ENCODE results near the gene GJC1.

GJC1 gene

DNA sequence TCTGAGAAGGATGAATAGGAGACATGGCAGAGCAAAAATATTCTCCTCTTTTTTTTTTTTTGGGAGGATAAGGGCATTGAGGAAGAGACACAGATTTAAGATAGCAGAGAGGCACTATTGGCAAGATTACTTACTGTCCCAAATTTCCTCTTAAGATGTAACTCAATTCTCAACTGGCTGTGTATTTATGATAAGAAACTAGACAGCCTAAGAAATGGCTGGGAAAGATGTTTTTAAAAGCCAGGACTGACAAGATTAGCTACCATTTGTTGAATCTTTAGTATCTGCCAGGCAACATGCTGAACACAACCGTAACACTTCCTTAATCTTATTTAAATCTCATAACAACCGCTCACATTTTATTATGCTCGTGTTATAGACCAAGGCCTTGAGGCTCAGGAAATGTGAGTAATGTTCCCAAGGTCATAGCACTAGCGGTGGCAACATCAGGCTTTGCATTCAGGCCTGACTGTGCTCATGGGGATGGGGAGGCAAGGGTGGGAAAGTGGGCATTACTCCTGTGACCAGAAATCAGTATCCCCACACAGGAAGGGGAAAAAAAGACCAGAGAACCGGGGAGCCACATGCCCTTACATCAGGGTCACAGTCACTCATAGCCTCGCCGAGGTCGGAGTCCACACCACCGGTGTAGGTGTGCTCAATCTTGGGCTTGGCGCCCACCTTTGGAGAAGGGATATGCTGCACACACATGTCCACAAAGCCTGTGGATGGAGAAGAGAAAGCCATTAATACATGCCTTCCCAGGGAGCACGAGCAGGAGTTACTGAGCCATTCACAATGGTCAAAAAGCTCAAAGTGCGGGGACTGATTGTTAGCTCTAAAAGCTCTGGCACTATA lies 33.2 kb upstream of the GJC1 start:
- no peak overlapping the region for H3K9ac ChIP-seq (ENCODE audit: low read length)
- H3K4me1 ChIP-seq (ENCODE audit: control insufficient read depth, insufficient read depth, low read length), result no peaks in the 10 kb centered on the region
- H3K4me3 ChIP-seq (ENCODE audit: low read length), result no peak overlapping the region
- peaks cover 77% of the 10 kb centered on the region for H3K36me3 ChIP-seq (ENCODE audit: control insufficient read depth, insufficient read depth, low read length, severe bottlenecking)
- no peaks in the 10 kb centered on the region for H3K27me3 ChIP-seq (replicated peaks; ENCODE audit: control insufficient read depth, insufficient read depth, low read length)
- H3K9me3 ChIP-seq (ENCODE audit: control insufficient read depth, low read length), result no peaks in the 10 kb centered on the region
- no peak for DNase-seq (ENCODE audit: low read depth)

DNA sequence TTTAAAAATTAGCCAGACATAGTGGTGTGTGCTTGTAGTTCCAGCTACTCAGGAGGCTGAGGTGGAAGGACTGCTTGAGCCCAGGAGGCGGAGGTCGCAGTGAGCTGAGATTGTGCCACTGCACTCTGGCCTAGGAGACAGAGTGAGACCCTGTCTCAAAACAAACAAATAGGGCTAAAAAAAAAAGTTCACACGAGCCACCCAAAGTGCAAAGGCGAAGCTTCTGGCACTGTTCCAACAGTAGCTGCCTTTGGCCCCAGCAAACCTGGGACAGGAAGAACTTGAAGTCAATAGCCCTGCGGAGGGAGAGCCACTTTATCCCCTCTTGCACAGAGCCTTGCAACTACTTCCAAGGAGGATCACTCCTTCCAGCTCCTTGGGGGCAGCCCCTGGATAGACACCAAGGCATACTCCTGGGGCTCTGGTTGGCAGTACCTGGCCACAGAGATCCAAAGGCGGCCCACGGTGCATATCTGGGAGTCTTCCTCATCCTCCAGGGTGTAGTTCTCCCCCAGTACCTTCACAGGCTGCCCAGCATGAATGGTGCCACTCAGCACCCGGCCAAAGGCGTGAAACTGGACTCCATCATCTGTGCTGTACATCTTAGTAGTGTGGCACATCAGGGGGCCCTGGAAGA lies 32.3 kb upstream of the GJC1 start:
- no peaks in the 10 kb centered on the region for H3K9me3 ChIP-seq (ENCODE audit: control insufficient read depth, low read length)
- H3K4me3 ChIP-seq (ENCODE audit: low read length), result no peak overlapping the region
- H3K4me1 ChIP-seq (ENCODE audit: control insufficient read depth, insufficient read depth, low read length), result no peaks in the 10 kb centered on the region
- peaks cover 77% of the 10 kb centered on the region for H3K36me3 ChIP-seq (ENCODE audit: control insufficient read depth, insufficient read depth, low read length, severe bottlenecking)
- H3K9ac ChIP-seq (ENCODE audit: low read length), result no peak overlapping the region
- H3K27me3 ChIP-seq (replicated peaks; ENCODE audit: control insufficient read depth, insufficient read depth, low read length), result no peaks in the 10 kb centered on the region
- no peak for DNase-seq (ENCODE audit: low read depth)

DNA sequence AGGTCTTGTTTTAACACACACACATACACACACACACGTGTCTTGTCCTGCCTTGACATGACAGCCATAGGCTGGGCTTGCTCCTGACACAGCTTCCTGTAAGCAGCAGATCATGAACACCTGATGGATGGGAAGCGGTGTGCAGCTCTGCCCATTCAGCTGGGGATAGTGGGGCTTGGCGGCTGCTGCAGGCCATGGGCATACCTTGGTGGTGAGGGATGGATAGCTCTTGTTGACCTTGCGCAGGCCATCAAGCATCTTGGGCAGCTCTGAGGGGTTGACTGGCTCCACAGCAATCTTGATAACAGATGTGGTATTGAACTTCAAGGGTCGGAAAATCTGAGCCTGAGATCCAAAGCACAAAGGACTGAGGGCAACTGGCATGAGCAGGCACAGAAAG lies 29.6 kb upstream of the GJC1 start:
- Histone ChIP-seq H3K9ac (ENCODE audit: low read length) (no peak overlapping the region), H3K27me3 (replicated peaks; ENCODE audit: control insufficient read depth, insufficient read depth, low read length) (no peaks in the 10 kb centered on the region), H3K9me3 (ENCODE audit: control insufficient read depth, low read length) (no peaks in the 10 kb centered on the region), H3K36me3 (ENCODE audit: control insufficient read depth, insufficient read depth, low read length, severe bottlenecking) (peaks cover 94% of the 10 kb centered on the region), H3K4me1 (ENCODE audit: control insufficient read depth, insufficient read depth, low read length) (peaks cover 6% of the 10 kb centered on the region), H3K4me3 (ENCODE audit: low read length) (no peak overlapping the region)
- no peak for DNase-seq (ENCODE audit: low read depth)

DNA sequence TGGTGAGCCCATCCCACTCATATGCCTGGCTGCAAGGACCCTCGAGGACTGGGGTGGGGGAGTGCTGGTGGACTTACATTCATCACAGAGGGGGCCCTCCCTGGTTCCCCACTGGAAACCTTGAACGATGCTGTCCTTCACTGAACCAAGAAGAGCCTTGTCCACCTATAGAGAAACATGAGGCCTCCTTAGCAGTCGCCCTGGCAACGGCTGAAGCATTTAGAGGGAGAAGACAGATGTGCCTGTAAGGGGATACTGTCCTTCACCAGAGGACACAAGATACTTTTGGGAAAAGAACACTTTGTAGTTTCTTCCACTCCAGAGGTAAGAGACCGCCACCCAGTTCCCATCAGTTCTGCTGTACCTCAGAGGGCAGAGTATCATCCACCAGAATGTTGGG lies 24.1 kb upstream of the GJC1 start:
- Histone ChIP-seq H3K4me3 (ENCODE audit: low read length) (no peak overlapping the region), H3K36me3 (ENCODE audit: control insufficient read depth, insufficient read depth, low read length, severe bottlenecking) (peaks cover 90% of the 10 kb centered on the region), H3K27me3 (replicated peaks; ENCODE audit: control insufficient read depth, insufficient read depth, low read length) (no peaks in the 10 kb centered on the region), H3K9ac (ENCODE audit: low read length) (no peak overlapping the region), H3K9me3 (ENCODE audit: control insufficient read depth, low read length) (no peaks in the 10 kb centered on the region), H3K4me1 (ENCODE audit: control insufficient read depth, insufficient read depth, low read length) (peaks cover 6% of the 10 kb centered on the region)
- DNase-seq (ENCODE audit: low read depth), result no peak

DNA sequence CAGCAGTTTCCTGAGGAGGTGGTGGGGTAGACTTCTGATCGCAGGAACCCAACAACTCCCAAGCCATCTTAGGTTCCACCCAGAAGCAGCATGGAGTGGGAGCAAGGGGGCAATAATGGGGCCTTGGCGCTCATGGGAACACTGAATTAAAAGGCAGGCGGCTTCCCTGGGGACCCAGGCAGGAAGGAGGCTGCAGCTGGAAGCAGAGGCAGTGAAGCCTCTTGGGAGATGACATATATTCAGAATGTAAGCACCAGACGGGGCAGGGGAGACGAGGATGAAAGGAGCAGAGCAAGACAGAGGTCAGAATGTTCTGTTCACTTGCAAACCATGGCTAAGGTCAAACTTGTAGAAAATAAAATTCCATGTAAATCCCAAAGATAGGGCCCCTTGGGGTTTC lies 20.5 kb upstream of the GJC1 start:
- Histone ChIP-seq H3K27me3 (replicated peaks; ENCODE audit: control insufficient read depth, insufficient read depth, low read length) (no peaks in the 10 kb centered on the region), H3K9me3 (ENCODE audit: control insufficient read depth, low read length) (no peaks in the 10 kb centered on the region), H3K36me3 (ENCODE audit: control insufficient read depth, insufficient read depth, low read length, severe bottlenecking) (peaks cover 56% of the 10 kb centered on the region), H3K4me3 (ENCODE audit: low read length) (no peak overlapping the region), H3K4me1 (ENCODE audit: control insufficient read depth, insufficient read depth, low read length) (no peaks in the 10 kb centered on the region), H3K9ac (ENCODE audit: low read length) (no peak overlapping the region)
- DNase-seq (ENCODE audit: low read depth), result no peak

DNA sequence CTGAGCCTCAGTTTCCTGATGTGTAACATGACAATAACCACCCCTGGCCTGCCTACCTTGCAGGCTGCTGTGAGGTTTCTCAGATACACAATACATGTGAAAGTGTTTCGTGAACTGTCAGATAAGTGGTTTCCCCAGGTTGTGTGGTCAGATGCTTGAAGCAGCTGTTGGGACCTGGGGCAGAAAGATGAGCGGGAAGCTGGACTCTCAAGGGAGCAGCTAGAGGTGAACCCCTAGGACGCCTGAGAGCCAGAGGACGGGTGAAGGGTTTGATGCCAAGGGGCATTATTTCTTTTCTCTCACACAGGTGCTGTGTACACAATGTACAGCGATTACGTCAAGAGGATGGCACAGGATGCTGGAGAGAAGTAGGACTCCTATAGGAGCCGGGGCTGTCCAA lies 19.9 kb upstream of the GJC1 start:
- no peaks in the 10 kb centered on the region for H3K27me3 ChIP-seq (replicated peaks; ENCODE audit: control insufficient read depth, insufficient read depth, low read length)
- no peak for DNase-seq (ENCODE audit: low read depth)
- H3K4me3 ChIP-seq (ENCODE audit: low read length), result no peak overlapping the region
- H3K4me1 ChIP-seq (ENCODE audit: control insufficient read depth, insufficient read depth, low read length), result no peaks in the 10 kb centered on the region
- peaks cover 50% of the 10 kb centered on the region for H3K36me3 ChIP-seq (ENCODE audit: control insufficient read depth, insufficient read depth, low read length, severe bottlenecking)
- H3K9me3 ChIP-seq (ENCODE audit: control insufficient read depth, low read length), result no peaks in the 10 kb centered on the region
- H3K9ac ChIP-seq (ENCODE audit: low read length), result no peak overlapping the region

DNA sequence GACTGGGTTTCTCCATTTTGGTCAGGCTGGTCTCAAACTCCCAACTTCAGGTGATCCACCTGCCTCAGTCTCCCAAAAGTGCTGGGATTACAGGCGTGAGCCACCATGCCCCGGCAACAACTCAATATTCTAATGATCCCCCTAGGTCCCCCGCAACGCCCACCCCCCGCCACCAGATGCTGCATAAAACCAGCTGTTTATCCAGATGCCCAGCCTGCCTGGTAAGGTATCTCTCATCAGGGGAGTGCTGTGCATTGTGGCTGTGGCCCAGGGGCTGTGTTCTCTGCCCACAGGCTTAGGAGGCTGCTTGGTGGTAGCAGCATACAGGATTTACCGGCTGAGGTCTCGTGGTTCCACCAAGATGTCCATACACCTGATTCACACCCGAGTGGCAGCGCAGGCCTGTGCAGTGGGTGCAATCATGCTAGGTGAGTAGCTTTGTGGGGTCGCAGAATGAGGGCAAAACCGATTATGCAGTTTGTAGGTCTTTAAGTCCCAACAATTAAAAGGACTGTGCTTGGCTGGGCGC lies 18.9 kb upstream of the GJC1 start:
- H3K9ac ChIP-seq (ENCODE audit: low read length), result no peak overlapping the region
- peaks cover 3% of the 10 kb centered on the region for H3K4me1 ChIP-seq (ENCODE audit: control insufficient read depth, insufficient read depth, low read length)
- no peak overlapping the region for H3K4me3 ChIP-seq (ENCODE audit: low read length)
- H3K27me3 ChIP-seq (replicated peaks; ENCODE audit: control insufficient read depth, insufficient read depth, low read length), result no peaks in the 10 kb centered on the region
- no peak for DNase-seq (ENCODE audit: low read depth)
- no peaks in the 10 kb centered on the region for H3K9me3 ChIP-seq (ENCODE audit: control insufficient read depth, low read length)
- peaks cover 40% of the 10 kb centered on the region for H3K36me3 ChIP-seq (ENCODE audit: control insufficient read depth, insufficient read depth, low read length, severe bottlenecking)

DNA sequence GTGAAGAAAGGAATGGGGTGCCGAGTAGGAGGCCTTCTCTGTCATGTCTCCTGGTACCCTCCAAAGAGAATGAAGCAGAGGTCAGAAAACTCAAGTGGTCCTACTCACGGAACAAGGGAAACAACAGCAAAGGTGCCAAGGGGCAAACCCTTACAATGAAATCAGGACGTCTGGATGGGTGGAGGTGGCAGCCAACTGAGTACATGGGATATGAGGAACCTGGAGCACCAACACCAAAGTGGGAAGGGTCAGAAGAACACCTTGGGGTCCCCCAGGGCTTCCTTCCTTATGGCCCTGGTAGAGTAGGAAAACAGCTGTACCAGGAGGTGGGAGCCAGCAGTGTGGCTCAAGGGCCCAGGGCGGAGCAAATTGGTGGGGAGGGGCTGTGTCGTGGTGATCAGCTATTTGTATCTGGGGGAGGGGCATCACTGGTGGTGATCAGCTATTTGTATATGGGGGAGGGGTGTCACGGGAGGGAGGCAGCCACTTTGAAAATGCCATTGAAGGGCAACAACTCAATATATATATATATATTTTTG lies 18.2 kb upstream of the GJC1 start:
- Histone ChIP-seq H3K9ac (ENCODE audit: low read length) (no peak overlapping the region), H3K27me3 (replicated peaks; ENCODE audit: control insufficient read depth, insufficient read depth, low read length) (no peaks in the 10 kb centered on the region)

DNA sequence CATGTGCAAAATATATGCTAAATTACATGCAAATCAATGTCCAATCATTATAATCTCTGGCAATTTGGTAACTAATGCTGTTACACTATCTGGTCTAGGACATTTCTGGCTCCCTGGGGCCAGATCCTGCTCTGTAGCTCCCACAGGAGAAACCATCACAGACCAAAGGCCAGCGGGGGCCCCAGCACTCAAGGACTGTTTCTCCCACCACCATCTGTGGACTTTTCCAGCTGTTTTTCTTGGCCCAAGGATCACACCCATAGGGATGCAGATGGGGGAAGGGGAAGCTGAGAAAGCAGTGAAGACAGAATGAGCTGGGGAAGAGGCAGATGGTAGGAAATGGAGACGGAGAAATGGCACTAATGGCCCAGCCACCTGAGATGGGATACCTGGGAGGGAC lies 17.5 kb upstream of the GJC1 start, which contains the start of gene HIGD1B:
Gene HIGD1B, plus strand, starts transcription at position 298 of the 400 bp plus-strand sequence. CDS start 270 bp downstream, outside the sequence.
- DNase-seq (ENCODE audit: low read depth), result no peak
- Histone ChIP-seq H3K27me3 (replicated peaks; ENCODE audit: control insufficient read depth, insufficient read depth, low read length) (no peaks in the 10 kb centered on the region), H3K4me3 (ENCODE audit: low read length) (no peak within 1 kb of the TSS), H3K4me1 (ENCODE audit: control insufficient read depth, insufficient read depth, low read length) (peaks cover 3% of the 10 kb centered on the region), H3K9me3 (ENCODE audit: control insufficient read depth, low read length) (no peaks in the 10 kb centered on the region), H3K36me3 (ENCODE audit: control insufficient read depth, insufficient read depth, low read length, severe bottlenecking) (peaks cover 29% of the 10 kb centered on the region), H3K9ac (ENCODE audit: low read length) (no peak within 1 kb of the TSS)

More for the DNA sequence above, 18.2 kb upstream of the GJC1 start:
- peaks cover 33% of the 10 kb centered on the region for H3K36me3 ChIP-seq (ENCODE audit: control insufficient read depth, insufficient read depth, low read length, severe bottlenecking)
- peaks cover 3% of the 10 kb centered on the region for H3K4me1 ChIP-seq (ENCODE audit: control insufficient read depth, insufficient read depth, low read length)
- H3K9me3 ChIP-seq (ENCODE audit: control insufficient read depth, low read length), result no peaks in the 10 kb centered on the region
- DNase-seq (ENCODE audit: low read depth), result no peak
- H3K4me3 ChIP-seq (ENCODE audit: low read length), result no peak overlapping the region

DNA sequence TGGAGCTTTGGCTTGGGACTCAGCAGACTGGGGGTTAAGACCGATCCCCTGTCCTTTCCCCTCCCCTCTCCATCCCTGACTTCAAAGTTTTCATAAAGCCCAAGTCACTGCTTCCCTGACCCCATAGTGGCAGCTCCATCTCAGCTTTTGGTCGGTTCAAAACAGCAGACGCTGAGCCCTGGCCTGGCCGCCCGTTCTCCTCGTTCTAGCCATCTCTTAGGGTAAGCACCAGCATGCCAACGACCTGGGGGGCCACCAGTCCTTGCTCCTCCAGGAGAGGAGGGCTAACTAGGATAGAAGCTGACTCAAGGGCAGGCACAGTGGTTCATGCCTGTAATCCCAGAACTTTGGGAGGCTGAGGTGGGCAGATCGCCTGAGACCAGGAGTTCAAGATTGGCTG lies 16.1 kb upstream of the GJC1 start:
- H3K36me3 ChIP-seq (ENCODE audit: control insufficient read depth, insufficient read depth, low read length, severe bottlenecking), result peaks cover 15% of the 10 kb centered on the region
- peaks cover 3% of the 10 kb centered on the region for H3K4me1 ChIP-seq (ENCODE audit: control insufficient read depth, insufficient read depth, low read length)
- DNase-seq (ENCODE audit: low read depth), result no peak
- no peaks in the 10 kb centered on the region for H3K27me3 ChIP-seq (replicated peaks; ENCODE audit: control insufficient read depth, insufficient read depth, low read length)
- H3K4me3 ChIP-seq (ENCODE audit: low read length), result no peak overlapping the region
- H3K9me3 ChIP-seq (ENCODE audit: control insufficient read depth, low read length), result no peaks in the 10 kb centered on the region
- H3K9ac ChIP-seq (ENCODE audit: low read length), result no peak overlapping the region

DNA sequence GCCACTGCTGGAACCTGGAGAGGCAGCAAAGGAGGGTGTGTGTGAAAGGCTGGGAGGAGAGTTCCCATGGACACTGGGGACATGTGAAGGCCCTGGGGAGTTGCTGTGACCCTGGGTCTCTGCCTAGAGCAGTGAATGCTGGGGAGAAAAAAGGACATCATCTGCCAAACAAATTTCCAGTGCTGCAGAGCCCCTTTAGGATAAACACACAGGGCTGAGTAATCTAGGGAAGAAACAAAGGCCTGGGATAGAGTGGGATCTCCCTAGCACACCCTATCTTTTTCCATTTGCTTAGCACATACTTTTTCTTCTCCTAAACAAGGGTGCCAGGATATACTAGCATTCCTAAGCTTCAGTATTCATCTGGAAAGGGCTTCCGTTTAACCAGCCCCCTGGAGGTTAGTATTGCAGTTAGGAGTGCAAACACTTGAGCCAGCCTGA lies 14.3 kb upstream of the GJC1 start:
- Histone ChIP-seq H3K9ac (ENCODE audit: low read length) (no peak overlapping the region), H3K4me1 (ENCODE audit: control insufficient read depth, insufficient read depth, low read length) (peaks cover 3% of the 10 kb centered on the region), H3K27me3 (replicated peaks; ENCODE audit: control insufficient read depth, insufficient read depth, low read length) (no peaks in the 10 kb centered on the region), H3K4me3 (ENCODE audit: low read length) (no peak overlapping the region), H3K9me3 (ENCODE audit: control insufficient read depth, low read length) (no peaks in the 10 kb centered on the region), H3K36me3 (ENCODE audit: control insufficient read depth, insufficient read depth, low read length, severe bottlenecking) (no peaks in the 10 kb centered on the region)
- no peak for DNase-seq (ENCODE audit: low read depth)
